GM12872 (cell line): ENCODE data around the gene SOX21.

Source experiments
- TF ChIP-seq, protein P1 (sequence below): IDR thresholded peaks from 3 replicates; pipeline ENCODE4 v1.5.1; 2011; ENCODE audit warnings: low read depth, mild to moderate bottlenecking, low read length, moderate library complexity; ENCODE audit not compliant: insufficient read depth

The SOX21 gene

GRCh38 chr13:94712287-94712811, at the start of gene SOX21:
TSS of gene SOX21 (minus strand) at chr13:94712545. CDS start at chr13:94712049, 496 bp downstream.
- TF ChIP-seq, protein P1, sequence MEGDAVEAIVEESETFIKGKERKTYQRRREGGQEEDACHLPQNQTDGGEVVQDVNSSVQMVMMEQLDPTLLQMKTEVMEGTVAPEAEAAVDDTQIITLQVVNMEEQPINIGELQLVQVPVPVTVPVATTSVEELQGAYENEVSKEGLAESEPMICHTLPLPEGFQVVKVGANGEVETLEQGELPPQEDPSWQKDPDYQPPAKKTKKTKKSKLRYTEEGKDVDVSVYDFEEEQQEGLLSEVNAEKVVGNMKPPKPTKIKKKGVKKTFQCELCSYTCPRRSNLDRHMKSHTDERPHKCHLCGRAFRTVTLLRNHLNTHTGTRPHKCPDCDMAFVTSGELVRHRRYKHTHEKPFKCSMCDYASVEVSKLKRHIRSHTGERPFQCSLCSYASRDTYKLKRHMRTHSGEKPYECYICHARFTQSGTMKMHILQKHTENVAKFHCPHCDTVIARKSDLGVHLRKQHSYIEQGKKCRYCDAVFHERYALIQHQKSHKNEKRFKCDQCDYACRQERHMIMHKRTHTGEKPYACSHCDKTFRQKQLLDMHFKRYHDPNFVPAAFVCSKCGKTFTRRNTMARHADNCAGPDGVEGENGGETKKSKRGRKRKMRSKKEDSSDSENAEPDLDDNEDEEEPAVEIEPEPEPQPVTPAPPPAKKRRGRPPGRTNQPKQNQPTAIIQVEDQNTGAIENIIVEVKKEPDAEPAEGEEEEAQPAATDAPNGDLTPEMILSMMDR = no peak

DNA sequence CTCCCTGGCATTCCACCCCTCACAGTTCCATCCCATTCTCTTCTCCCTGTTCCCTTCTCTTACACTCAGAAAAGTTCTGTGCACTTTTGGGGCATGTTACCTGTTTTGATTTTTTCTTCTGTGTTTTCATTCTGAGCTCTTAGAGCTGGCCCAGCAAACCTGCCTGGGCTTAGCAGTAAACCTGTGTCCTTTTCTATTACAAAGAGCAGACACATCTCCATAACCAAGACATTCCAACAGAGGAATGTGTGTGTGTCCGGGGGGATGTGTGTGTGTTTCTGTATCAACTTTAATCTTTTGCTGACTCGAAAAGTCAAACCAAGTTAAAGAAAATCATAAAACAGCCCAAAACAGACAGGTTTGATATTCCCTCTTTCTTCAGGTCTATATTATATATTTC, 49.1 kb upstream of the SOX21 start:
- TF ChIP-seq, protein P1 = no peak

- TF ChIP-seq, protein P1 = no peak
Observed at GRCh38 chr13:94759120-94759728, 46.9 kb upstream of the SOX21 start.

GRCh38 chr13:94758436-94758960, 46.2 kb upstream of the SOX21 start:
- TF ChIP-seq, protein P1 = no peak

- TF ChIP-seq, protein P1 = no peak
Observed at GRCh38 chr13:94753327-94753726, 41.0 kb upstream of the SOX21 start.

- TF ChIP-seq, protein P1 = no peak
Observed at GRCh38 chr13:94749162-94749561, 36.8 kb upstream of the SOX21 start.

DNA sequence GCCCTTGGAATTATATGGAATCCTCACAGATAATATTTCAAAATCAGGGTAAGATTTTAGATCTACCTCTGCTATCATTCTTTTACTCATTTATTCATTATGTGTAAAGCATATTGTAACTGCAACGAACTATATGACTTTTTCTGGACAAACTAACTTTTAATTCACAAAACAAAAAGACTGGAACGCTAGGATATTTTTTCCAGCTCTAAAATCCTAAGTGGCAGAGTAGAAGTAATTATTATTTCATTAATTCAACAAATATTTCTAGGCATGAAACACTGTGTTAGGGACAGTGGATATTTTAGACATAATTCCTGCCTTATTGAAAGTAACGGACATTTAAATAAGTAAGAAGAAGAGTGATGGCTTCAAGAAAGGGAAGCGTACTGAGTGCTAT, 26.9 kb upstream of the SOX21 start:
- TF ChIP-seq, protein P1 = no peak
